Colonic mucosa (tissue), 4 donors: Measurements from ENCODE around the gene BRSK2. TPM values are rescaled to one million over a fixed set of nuclear protein-coding genes. Genes with fewer than 3 reads are reported as not detected.

ENCODE experiments used
- DNase-seq: peaks from one replicate; pipeline ENCODE4 v3.0.0-alpha.2; 2020
- H3K27ac ChIP-seq: fragments of 200-600 bp; one replicate; pipeline ENCODE4 v1.8.0; 2021
- H3K27me3 ChIP-seq: fragments of 200-600 bp; one replicate; pipeline ENCODE4 v1.8.0; 2021
- H3K36me3 ChIP-seq: fragments of 200-600 bp; one replicate; pipeline ENCODE4 v1.8.0; 2021
- H3K4me1 ChIP-seq: fragments of 200-600 bp; one replicate; pipeline ENCODE4 v1.8.0; 2021; ENCODE audit warnings: mild to moderate bottlenecking
- H3K4me3 ChIP-seq: fragments of 200-600 bp; one replicate; pipeline ENCODE4 v1.8.0; 2021
- H3K9ac ChIP-seq, 2 donors: one replicate each; pipeline ENCODE4 v1.7.0; 2013; ENCODE audit warnings: control low read depth in 2 of 2, low read depth in 2 of 2, low read length in 2 of 2
- H3K9me3 ChIP-seq: fragments of 200-600 bp; one replicate; pipeline ENCODE4 v1.8.0; 2021
- intact Hi-C: fragments of 100-400 bp; cut with DNase I; formaldehyde crosslinking; loops from one replicate; pipeline ENCODE4 v1.14.1; 2022
- total RNA-seq, 2 donors: library from RNA; stranded (reverse); fragmentation: NEBNext Ultra II Directional in 1 of 2; extraction: Animal tissue kit (Norgen Biotek cat#: 25700) in 1 of 2; gene quantifications; one replicate each; pipeline ENCODE4 v1.2.1, GENCODE V29; 2021
- TF ChIP-seq, protein P1 (sequence below): fragments of 200-600 bp; IDR thresholded peaks from one replicate; pipeline ENCODE4 v1.8.0; 2022; ENCODE audit warnings: antibody characterized with exemption, mild to moderate bottlenecking
- donor health status: healthy.
- donor health status: DM: no; HTN: no; CAD: no.
- donor health status: DM: no; HTN: no; CAD: no.

BRSK2 gene
- total RNA-seq, 2 donors from 2014 or later, result 0.52 to 1.2 TPM

DNA sequence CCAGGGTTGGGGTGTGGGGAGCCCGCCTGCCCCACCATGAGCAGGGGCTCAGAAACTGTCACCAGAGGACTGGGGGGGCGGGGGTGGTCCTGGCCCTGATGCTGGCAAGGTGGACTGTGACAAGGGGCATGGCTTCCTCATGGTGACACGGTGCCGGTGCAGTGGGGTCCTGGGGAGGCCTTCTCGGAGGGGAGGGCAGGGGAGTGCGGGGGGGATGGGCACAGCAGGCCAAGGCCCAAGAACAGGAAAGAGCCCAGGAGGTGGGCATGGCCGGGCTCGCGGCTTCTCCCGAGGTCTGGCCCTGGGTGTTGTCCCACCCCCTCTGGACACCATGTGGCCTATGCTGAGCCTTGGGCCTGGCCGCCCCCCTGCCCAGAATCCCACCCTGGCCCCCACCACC, 49.6 kb downstream of the BRSK2 start:
- intact Hi-C loops, result no loop called here
- Histone ChIP-seq H3K27me3 (no peaks in the 10 kb centered on the region), H3K36me3 (no peaks in the 10 kb centered on the region), H3K4me3 (no peak overlapping the region), H3K9ac (no peak overlapping the region), H3K27ac (no peak overlapping the region), H3K4me1 (no peaks in the 10 kb centered on the region), H3K9me3 (no peaks in the 10 kb centered on the region)
- no peak for DNase-seq
- TF ChIP-seq, protein P1, sequence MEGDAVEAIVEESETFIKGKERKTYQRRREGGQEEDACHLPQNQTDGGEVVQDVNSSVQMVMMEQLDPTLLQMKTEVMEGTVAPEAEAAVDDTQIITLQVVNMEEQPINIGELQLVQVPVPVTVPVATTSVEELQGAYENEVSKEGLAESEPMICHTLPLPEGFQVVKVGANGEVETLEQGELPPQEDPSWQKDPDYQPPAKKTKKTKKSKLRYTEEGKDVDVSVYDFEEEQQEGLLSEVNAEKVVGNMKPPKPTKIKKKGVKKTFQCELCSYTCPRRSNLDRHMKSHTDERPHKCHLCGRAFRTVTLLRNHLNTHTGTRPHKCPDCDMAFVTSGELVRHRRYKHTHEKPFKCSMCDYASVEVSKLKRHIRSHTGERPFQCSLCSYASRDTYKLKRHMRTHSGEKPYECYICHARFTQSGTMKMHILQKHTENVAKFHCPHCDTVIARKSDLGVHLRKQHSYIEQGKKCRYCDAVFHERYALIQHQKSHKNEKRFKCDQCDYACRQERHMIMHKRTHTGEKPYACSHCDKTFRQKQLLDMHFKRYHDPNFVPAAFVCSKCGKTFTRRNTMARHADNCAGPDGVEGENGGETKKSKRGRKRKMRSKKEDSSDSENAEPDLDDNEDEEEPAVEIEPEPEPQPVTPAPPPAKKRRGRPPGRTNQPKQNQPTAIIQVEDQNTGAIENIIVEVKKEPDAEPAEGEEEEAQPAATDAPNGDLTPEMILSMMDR, result no peak

DNA sequence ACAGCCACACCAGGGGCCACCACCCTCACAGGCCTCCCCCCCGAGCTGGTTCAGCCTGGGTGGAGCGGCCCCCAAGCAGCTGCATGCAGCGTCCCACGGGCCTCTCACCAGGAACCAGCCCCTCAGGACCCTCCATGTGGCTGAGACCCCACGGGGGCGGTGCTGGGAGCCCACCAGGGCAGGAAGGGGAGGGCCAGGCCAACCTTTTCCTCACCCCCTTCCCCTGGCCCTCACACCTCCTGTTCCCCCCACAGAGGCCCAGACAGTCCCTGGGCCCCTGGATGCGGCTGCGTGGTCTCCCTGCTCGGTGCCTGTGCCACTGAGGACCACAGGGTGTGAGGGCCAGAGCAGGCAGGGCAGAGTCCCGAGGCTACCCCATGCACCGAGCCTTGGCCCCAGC, 50.3 kb downstream of the BRSK2 start:
- Histone ChIP-seq H3K4me3 (no peak overlapping the region), H3K9ac (no peak overlapping the region), H3K27ac (no peak overlapping the region), H3K36me3 (no peaks in the 10 kb centered on the region), H3K27me3 (no peaks in the 10 kb centered on the region), H3K4me1 (no peaks in the 10 kb centered on the region), H3K9me3 (no peaks in the 10 kb centered on the region)
- TF ChIP-seq, protein P1, result no peak
- intact Hi-C loops, result no loop called here
- no peak for DNase-seq

DNA sequence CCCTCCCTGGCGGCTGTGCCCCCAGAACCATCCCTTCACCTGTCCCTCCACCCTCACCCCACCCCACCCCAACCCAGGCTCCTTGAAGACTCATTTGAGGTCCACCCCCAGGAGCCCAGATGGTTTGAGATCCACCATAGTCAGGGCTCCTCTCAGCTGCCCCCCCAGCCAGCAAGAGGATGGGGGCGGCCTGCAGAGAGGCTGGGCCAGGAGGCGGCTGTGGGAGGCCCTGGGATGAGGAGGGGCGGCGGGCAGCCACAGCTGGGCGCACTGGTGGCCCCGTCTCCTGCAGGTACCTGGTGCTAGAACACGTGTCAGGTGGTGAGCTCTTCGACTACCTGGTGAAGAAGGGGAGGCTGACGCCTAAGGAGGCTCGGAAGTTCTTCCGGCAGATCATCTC, 50.8 kb downstream of the BRSK2 start:
- TF ChIP-seq, protein P1, result no peak
- Histone ChIP-seq H3K27me3 (no peaks in the 10 kb centered on the region), H3K9me3 (no peaks in the 10 kb centered on the region), H3K4me1 (no peaks in the 10 kb centered on the region), H3K9ac (no peak overlapping the region), H3K27ac (no peak overlapping the region), H3K36me3 (no peaks in the 10 kb centered on the region), H3K4me3 (no peak overlapping the region)
- intact Hi-C loops, result no loop called here
- no peak for DNase-seq

DNA sequence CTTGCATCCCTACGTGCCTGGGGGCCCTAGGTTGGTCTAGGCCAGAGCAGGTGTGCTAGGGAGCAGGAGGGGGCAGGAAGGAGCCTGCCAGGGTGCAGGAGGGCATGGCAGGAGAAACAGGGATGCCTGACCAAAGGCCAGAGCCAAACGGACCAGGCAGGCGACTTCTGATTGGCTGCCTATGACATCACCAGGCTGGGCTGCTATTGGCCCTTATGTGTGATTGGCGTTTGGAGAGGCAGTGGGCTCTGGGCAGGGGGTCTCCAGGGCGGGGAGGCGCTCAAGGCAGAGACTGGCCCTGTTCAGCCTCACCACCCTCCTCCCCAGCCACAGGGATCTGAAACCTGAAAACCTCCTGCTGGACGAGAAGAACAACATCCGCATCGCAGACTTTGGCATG, 52.4 kb downstream of the BRSK2 start:
- Histone ChIP-seq H3K27ac (no peak overlapping the region), H3K4me3 (no peak overlapping the region), H3K27me3 (no peaks in the 10 kb centered on the region), H3K36me3 (no peaks in the 10 kb centered on the region), H3K4me1 (no peaks in the 10 kb centered on the region), H3K9me3 (no peaks in the 10 kb centered on the region), H3K9ac (no peak overlapping the region)
- TF ChIP-seq, protein P1, result no peak
- intact Hi-C loops, result no loop called here
- no peak for DNase-seq

DNA sequence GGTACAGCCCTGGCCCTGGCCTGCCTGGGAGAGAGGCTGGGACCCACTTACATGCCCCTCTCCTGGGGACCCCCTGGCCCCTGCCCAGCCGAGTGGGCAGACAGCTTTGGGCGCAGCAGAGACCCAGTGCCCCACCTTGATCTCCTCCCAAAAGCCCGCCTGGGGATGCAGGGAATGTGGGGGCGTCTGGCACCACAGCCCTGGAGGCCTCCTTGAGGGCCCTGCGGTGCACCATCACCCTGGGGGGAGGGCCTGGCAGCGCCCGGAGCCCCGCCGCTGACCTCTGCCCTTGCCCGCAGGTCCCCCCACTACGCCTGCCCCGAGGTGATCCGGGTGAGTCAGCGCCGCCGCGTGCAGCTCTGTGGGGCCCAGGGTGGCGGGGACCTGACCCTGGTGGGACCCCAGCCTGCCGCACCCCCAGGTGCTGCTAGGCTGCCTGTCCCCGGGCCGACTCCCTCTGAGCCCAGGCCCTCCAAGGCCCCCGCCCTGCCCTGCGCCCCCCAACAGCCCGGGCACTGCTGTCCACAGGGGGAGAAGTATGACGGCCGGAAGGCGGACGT, 53.2 kb downstream of the BRSK2 start:
- Histone ChIP-seq H3K27me3 (no peaks in the 10 kb centered on the region), H3K4me1 (no peaks in the 10 kb centered on the region), H3K9me3 (no peaks in the 10 kb centered on the region), H3K4me3 (no peak overlapping the region), H3K36me3 (no peaks in the 10 kb centered on the region), H3K27ac (no peak overlapping the region), H3K9ac (no peak overlapping the region)
- intact Hi-C loops, result no loop called here
- DNase-seq, result no peak
- TF ChIP-seq, protein P1, result no peak
